Measurements from ENCODE around the gene TNFSF12.
"Not testable (repeated sequence)": the region's sequence is repeated elsewhere in the genome, so short reads cannot be mapped to it uniquely, and the experiment has no call there.

The TNFSF12 gene

DNA sequence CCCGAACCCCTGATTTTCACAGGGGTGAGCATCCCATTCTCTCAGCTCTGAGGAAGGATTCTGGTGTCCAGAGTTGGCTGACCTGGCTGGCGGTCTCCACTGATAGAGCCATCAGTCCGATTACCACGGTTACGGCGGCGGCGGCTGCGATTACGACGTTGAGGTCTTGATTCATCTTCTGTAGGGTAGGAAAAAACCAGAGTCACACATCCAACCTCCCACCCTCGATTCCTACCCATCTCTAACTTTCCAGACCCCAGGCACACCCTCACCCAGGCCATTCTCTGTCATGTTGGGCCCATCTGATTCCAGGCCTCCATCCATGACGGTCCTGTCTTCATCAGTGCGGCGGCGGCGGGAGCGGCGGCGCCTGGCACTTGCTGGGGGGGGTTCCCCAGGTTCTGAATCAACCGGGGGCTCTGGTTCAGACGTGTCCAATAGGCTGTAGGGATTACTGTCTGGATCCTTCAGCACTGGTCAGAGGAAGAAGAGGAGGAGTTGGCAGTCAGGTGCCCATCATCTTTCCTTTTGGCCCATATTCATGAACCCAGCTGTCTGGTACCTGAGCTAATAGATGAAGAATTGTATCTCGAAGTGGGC lies 43.7 kb downstream of the TNFSF12 start:
- TF ChIP-seq ZFP3 (CRISPR knock-in tag; IDR thresholded peaks at IDR 0.05) (no peak), ZC3H10 (CRISPR knock-in tag; IDR thresholded peaks at IDR 0.05) (no peak), GLIS3 (CRISPR knock-in tag; IDR thresholded peaks at IDR 0.05) (no peak), PPARA (CRISPR knock-in tag; IDR thresholded peaks at IDR 0.05; ENCODE audit: borderline replicate concordance) (no peak), CSDC2 (CRISPR knock-in tag; IDR thresholded peaks at IDR 0.05) (no peak), RARB (CRISPR knock-in tag; IDR thresholded peaks at IDR 0.05) (no peak), ARNTL (CRISPR knock-in tag; IDR thresholded peaks at IDR 0.05; ENCODE audit: borderline replicate concordance, low read depth) (no peak), ESRRG (CRISPR knock-in tag; IDR thresholded peaks at IDR 0.05) (no peak), OSR1 (CRISPR knock-in tag; IDR thresholded peaks at IDR 0.05) (no peak), ISL1 (CRISPR knock-in tag; IDR thresholded peaks at IDR 0.05) (no peak), TOX (CRISPR knock-in tag; IDR thresholded peaks at IDR 0.05; ENCODE audit: borderline replicate concordance) (no peak), SNAI2 (CRISPR knock-in tag; IDR thresholded peaks at IDR 0.05) (no peak)
- TF ChIP-seq, protein P1, sequence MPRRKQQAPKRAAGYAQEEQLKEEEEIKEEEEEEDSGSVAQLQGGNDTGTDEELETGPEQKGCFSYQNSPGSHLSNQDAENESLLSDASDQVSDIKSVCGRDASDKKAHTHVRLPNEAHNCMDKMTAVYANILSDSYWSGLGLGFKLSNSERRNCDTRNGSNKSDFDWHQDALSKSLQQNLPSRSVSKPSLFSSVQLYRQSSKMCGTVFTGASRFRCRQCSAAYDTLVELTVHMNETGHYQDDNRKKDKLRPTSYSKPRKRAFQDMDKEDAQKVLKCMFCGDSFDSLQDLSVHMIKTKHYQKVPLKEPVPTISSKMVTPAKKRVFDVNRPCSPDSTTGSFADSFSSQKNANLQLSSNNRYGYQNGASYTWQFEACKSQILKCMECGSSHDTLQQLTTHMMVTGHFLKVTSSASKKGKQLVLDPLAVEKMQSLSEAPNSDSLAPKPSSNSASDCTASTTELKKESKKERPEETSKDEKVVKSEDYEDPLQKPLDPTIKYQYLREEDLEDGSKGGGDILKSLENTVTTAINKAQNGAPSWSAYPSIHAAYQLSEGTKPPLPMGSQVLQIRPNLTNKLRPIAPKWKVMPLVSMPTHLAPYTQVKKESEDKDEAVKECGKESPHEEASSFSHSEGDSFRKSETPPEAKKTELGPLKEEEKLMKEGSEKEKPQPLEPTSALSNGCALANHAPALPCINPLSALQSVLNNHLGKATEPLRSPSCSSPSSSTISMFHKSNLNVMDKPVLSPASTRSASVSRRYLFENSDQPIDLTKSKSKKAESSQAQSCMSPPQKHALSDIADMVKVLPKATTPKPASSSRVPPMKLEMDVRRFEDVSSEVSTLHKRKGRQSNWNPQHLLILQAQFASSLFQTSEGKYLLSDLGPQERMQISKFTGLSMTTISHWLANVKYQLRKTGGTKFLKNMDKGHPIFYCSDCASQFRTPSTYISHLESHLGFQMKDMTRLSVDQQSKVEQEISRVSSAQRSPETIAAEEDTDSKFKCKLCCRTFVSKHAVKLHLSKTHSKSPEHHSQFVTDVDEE (CRISPR knock-in tag; IDR thresholded peaks at IDR 0.05): no peak
- TF ChIP-seq, protein P2, sequence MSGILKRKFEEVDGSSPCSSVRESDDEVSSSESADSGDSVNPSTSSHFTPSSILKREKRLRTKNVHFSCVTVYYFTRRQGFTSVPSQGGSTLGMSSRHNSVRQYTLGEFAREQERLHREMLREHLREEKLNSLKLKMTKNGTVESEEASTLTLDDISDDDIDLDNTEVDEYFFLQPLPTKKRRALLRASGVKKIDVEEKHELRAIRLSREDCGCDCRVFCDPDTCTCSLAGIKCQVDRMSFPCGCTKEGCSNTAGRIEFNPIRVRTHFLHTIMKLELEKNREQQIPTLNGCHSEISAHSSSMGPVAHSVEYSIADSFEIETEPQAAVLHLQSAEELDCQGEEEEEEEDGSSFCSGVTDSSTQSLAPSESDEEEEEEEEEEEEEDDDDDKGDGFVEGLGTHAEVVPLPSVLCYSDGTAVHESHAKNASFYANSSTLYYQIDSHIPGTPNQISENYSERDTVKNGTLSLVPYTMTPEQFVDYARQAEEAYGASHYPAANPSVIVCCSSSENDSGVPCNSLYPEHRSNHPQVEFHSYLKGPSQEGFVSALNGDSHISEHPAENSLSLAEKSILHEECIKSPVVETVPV (CRISPR knock-in tag; IDR thresholded peaks at IDR 0.05): no peak
- TF ChIP-seq, protein P3, sequence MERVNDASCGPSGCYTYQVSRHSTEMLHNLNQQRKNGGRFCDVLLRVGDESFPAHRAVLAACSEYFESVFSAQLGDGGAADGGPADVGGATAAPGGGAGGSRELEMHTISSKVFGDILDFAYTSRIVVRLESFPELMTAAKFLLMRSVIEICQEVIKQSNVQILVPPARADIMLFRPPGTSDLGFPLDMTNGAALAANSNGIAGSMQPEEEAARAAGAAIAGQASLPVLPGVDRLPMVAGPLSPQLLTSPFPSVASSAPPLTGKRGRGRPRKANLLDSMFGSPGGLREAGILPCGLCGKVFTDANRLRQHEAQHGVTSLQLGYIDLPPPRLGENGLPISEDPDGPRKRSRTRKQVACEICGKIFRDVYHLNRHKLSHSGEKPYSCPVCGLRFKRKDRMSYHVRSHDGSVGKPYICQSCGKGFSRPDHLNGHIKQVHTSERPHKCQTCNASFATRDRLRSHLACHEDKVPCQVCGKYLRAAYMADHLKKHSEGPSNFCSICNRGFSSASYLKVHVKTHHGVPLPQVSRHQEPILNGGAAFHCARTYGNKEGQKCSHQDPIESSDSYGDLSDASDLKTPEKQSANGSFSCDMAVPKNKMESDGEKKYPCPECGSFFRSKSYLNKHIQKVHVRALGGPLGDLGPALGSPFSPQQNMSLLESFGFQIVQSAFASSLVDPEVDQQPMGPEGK (CRISPR knock-in tag; IDR thresholded peaks at IDR 0.05; ENCODE audit: borderline replicate concordance): no peak
- TF ChIP-seq, protein P4, sequence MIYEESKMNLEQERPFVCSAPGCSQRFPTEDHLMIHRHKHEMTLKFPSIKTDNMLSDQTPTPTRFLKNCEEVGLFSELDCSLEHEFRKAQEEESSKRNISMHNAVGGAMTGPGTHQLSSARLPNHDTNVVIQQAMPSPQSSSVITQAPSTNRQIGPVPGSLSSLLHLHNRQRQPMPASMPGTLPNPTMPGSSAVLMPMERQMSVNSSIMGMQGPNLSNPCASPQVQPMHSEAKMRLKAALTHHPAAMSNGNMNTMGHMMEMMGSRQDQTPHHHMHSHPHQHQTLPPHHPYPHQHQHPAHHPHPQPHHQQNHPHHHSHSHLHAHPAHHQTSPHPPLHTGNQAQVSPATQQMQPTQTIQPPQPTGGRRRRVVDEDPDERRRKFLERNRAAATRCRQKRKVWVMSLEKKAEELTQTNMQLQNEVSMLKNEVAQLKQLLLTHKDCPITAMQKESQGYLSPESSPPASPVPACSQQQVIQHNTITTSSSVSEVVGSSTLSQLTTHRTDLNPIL (CRISPR knock-in tag; IDR thresholded peaks at IDR 0.05; ENCODE audit: low read depth): no peak
- no peak for ATAC-seq

DNA sequence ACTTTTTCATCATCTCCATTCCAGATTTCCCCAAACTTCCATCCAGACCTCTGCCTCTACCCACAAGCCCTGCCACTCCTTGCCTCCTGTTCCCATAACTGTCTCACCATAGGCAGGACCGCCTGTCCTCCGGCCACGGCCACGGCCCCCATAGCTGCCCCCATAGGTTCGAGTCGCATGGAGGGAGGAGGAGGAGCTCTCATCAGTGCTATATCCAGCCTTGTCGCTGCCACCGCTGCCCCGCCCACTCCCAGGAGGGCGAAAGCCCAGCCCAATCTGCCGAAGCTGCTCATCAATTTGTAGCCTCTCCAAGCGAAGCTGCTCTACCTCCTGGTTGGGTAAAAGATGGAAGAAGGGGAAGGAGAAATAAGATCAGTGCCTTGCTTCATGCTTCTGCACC lies 44.4 kb downstream of the TNFSF12 start:
- no peak for TF ChIP-seq ZNF8 (CRISPR knock-in tag; IDR thresholded peaks at IDR 0.05)
- no peak for TF ChIP-seq ZNF565 (CRISPR knock-in tag; conservative IDR thresholded peaks at IDR 0.05; ENCODE audit: low read depth)
- TF ChIP-seq OSR1 (CRISPR knock-in tag; IDR thresholded peaks at IDR 0.05): no peak
- no peak for TF ChIP-seq TOX (CRISPR knock-in tag; IDR thresholded peaks at IDR 0.05; ENCODE audit: borderline replicate concordance)
- TF ChIP-seq RARB (CRISPR knock-in tag; IDR thresholded peaks at IDR 0.05): no peak
- TF ChIP-seq ZC3H10 (CRISPR knock-in tag; IDR thresholded peaks at IDR 0.05): no peak
- TF ChIP-seq GLIS3 (CRISPR knock-in tag; IDR thresholded peaks at IDR 0.05): no peak
- TF ChIP-seq, protein P1 (CRISPR knock-in tag; IDR thresholded peaks at IDR 0.05): no peak
- TF ChIP-seq ISL1 (CRISPR knock-in tag; IDR thresholded peaks at IDR 0.05): no peak
- TF ChIP-seq PPARA (CRISPR knock-in tag; IDR thresholded peaks at IDR 0.05; ENCODE audit: borderline replicate concordance): no peak
- no peak for TF ChIP-seq SNAI2 (CRISPR knock-in tag; IDR thresholded peaks at IDR 0.05)
- TF ChIP-seq, protein P4 (CRISPR knock-in tag; IDR thresholded peaks at IDR 0.05; ENCODE audit: low read depth): no peak
- TF ChIP-seq CSDC2 (CRISPR knock-in tag; IDR thresholded peaks at IDR 0.05): no peak
- no peak for TF ChIP-seq ZFP30 (CRISPR knock-in tag; IDR thresholded peaks at IDR 0.05)
- no peak for TF ChIP-seq BACH2 (CRISPR knock-in tag; IDR thresholded peaks at IDR 0.05; ENCODE audit: borderline replicate concordance)
- no peak for TF ChIP-seq ARNTL (CRISPR knock-in tag; IDR thresholded peaks at IDR 0.05; ENCODE audit: borderline replicate concordance, low read depth)
- TF ChIP-seq ZFP3 (CRISPR knock-in tag; IDR thresholded peaks at IDR 0.05): no peak
- TF ChIP-seq, protein P5, sequence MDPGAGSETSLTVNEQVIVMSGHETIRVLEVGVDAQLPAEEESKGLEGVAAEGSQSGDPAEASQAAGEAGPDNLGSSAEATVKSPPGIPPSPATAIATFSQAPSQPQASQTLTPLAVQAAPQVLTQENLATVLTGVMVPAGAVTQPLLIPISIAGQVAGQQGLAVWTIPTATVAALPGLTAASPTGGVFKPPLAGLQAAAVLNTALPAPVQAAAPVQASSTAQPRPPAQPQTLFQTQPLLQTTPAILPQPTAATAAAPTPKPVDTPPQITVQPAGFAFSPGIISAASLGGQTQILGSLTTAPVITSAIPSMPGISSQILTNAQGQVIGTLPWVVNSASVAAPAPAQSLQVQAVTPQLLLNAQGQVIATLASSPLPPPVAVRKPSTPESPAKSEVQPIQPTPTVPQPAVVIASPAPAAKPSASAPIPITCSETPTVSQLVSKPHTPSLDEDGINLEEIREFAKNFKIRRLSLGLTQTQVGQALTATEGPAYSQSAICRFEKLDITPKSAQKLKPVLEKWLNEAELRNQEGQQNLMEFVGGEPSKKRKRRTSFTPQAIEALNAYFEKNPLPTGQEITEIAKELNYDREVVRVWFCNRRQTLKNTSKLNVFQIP (CRISPR knock-in tag; IDR thresholded peaks at IDR 0.05; ENCODE audit: borderline replicate concordance, low read depth): no peak
- TF ChIP-seq, protein P2 (CRISPR knock-in tag; IDR thresholded peaks at IDR 0.05): no peak
- no peak for ATAC-seq

DNA sequence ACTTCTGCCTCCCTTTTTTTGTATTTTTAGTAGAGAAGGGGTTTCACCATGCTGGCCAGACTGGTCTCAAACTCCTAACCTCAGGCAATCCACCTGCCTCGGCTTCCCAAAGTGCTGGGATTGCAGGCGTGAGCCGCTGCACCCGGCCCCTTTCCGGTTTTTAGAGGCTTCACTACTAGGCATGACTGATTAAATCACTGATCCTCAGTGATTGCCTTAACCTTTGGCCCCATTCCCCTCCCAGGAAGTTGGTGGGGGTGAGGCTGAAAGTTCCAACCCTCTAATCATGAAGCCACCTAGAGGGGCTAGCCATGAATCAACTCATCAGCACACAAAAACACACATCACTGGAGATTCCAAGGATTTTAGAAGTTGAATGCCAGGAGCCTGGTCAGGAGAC lies 48.7 kb downstream of the TNFSF12 start:
- not testable (repeated sequence) for ATAC-seq
